ENCODE data around the gene CCDC30.

Gene CCDC30

DNA sequence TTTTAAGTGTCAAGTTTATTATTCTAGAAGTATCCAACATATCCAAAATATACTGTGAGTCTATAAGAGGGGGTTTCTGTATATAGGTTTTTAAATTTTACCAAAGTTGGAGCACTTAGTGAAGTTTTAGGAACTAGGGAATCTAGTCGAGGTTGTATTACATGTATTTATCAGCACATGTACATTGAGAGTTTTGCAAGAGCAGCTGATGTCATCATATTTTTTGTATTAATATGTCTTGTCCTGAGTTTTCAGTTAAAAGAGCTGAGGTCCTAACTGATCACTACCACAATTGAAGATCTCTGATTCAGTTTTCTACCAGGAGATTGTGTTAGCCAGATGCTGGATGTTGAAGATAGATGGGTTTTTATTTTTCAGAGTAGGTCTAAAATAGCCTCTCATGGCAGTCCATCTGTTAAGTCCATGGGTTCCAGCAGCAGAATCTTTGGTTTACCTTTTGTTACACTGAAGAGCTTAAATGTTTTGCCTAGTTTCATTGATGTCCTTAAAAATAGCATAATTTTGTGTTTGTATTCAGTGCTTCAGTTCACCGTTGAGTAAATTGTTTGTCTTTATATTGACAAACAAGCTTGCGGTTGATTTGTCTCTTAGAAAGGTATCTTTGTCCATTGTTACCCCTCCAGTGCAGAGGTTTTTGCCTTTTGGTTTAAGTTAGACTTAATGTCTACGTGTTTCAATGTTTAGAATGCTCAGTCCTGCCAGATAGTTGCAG, 235.2 kb downstream of the CCDC30 start:
- no peak for DNase-seq

DNA sequence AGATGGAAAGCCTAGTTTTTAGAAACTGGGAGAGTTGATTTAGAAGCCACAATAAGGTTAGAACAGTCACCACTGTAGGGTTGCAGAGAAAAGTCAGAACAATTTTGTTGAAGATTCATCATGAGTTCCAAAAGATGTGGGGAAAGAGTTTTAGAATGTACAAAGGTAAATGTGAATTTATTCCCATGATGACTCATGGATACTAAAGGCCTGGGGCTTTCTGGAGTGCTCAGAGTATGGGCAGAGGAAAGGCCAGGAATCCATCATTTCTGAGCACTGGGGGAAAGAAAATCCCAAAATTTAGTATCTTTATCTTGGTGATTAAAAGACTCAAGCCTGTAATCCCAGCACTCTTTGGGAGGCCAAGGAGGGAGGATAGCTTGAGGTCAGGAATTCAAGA, 236.9 kb downstream of the CCDC30 start:
- DNase-seq = no peak

GRCh38 chr1:42703888-42704464, 240.9 kb downstream of the CCDC30 start:
- DNase-seq = no peak

Measured in activated effector memory CD4-positive, alpha-beta T cell treated with anti-CD3 and anti-CD28 coated beads, Interleukin-2, amount 50 U/mL, for 16 hours (primary cell).